Mammary microvascular endothelial cell (primary cell): ENCODE data around the gene HMX1. TPM values are rescaled to one million over a fixed set of nuclear protein-coding genes. Genes with fewer than 3 reads are reported as not detected.

ENCODE experiments used
- total RNA-seq: library from RNA; depleted of rRNA; stranded (reverse); fragments of >200 nt; gene quantifications from 2 replicates; pipeline ENCODE4 v1.2.3, GENCODE V29; 2015

Gene HMX1
- not detected in 2 replicates for total RNA-seq

DNA sequence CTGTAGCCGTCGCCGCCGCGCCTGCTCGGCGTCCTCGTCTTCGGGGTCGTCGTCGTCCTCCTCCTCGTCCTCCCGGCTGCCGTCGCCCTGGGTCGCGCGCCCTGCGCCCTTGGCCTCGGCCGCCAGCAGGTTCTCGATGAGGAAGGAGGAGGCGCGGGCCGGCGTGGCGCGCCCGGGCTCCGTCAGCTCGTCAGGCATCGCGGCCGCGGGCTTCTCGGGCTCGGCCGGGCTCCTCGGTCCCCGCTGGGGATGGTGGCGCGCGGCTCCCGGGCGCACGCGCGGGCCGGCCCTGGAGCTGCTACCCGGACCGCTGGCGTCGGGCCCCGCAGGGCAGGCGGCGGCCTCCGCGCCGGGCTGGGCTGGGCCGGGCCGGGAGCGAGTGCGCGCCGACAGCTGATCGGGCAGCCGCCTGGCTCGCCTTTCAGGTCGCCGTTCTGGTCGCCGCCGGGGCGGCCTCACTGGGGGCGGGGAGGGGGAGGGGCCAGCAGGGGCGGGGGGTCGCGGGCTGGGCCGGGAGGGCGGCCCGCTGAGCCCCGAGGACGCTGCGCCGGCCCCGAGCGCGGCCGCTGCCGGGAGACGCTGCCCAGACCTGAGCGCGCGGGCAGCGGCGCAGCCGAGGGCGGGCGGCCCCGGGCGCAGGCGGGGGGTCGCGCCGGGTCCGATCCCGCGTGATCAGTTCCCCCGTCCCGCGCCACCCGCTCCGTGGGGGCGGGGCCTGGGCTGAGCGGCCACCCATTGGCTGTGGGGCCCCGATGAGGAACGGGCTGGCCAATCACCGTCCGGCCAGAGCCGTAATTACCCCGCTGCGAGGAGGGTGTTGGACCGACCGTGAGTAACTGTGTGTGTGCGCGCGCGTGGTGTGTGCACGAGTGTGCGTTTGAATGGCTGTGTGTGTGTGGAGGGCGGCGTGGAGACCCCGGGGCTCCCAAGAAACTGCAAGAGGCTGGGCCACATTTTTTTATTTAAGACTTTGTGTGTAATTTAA lies at the start of gene HMX1:
HMX1 (minus strand) TSS at position 423 of the 985 bp plus-strand sequence; CDS start at position 198, 225 bp downstream.

